Skeletal muscle satellite cell (primary cell): ENCODE data around the gene GAPVD1.
A peak's percentile ranks its signal among the peaks of the same experiment; 100 is the strongest.

Experiments used
- H3K27me3 ChIP-seq: 2 replicates; pipeline ENCODE4 v1.7.0; 2013; ENCODE audit warnings: low read length; ENCODE audit not compliant: control insufficient read depth, insufficient read depth
- H3K36me3 ChIP-seq: 2 replicates; pipeline ENCODE4 v1.7.0; 2013; ENCODE audit warnings: mild to moderate bottlenecking, control low read depth, low read length; ENCODE audit not compliant: insufficient read depth
- H3K4me1 ChIP-seq: 2 replicates; pipeline ENCODE4 v1.7.0; 2013; ENCODE audit warnings: low read length; ENCODE audit not compliant: control insufficient read depth, insufficient read depth
- H3K4me2 ChIP-seq: 2 replicates; pipeline ENCODE4 v1.7.0; 2013; ENCODE audit warnings: mild to moderate bottlenecking, low read length
- H3K4me3 ChIP-seq: 2 replicates; pipeline ENCODE4 v1.7.0; 2013; ENCODE audit warnings: low read length
- H3K9ac ChIP-seq: 2 replicates; pipeline ENCODE4 v1.7.0; 2013; ENCODE audit warnings: mild to moderate bottlenecking, low read depth, low read length, moderate library complexity
- H3K9me3 ChIP-seq: replicated peaks from 2 replicates; pipeline ENCODE4 v1.7.0; 2013; ENCODE audit warnings: mild to moderate bottlenecking, control low read depth, low read length

Gene GAPVD1

GRCh38 chr9:125317704-125318103, 56.1 kb downstream of the GAPVD1 start:
- H3K4me2 ChIP-seq, result no peak overlapping the region
- no peak overlapping the region for H3K4me3 ChIP-seq
- H3K4me1 ChIP-seq, result no peaks in the 10 kb centered on the region
- H3K27me3 ChIP-seq, result no peaks in the 10 kb centered on the region
- H3K9me3 ChIP-seq, result no peaks in the 10 kb centered on the region
- no peak overlapping the region for H3K9ac ChIP-seq
- H3K36me3 ChIP-seq, result peaks cover 47% of the 10 kb centered on the region

GRCh38 chr9:125321496-125321895, 59.9 kb downstream of the GAPVD1 start:
- Histone ChIP-seq H3K4me3 (no peak overlapping the region), H3K4me2 (no peak overlapping the region), H3K9me3 (no peaks in the 10 kb centered on the region), H3K4me1 (no peaks in the 10 kb centered on the region), H3K27me3 (no peaks in the 10 kb centered on the region), H3K36me3 (peaks cover 37% of the 10 kb centered on the region), H3K9ac (no peak overlapping the region)

DNA sequence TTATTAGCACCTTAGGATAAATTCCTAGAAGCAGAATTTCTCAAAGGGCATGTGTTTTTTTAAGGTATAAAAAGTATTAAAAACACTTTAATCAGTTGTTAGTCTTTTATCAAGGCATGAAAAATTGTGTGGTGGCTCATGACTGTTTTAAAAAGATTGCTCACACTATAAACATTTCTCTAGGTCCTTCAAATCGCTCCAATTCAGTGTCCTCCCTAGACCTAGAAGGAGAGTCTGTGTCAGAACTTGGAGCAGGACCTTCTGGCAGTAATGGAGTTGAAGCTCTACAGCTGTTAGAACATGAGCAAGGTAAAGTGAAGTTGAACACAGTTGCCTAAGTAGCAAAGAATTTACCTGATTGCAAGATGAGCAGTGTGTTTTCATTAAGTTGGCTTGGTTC, 62.0 kb downstream of the GAPVD1 start:
- Histone ChIP-seq H3K4me3 (no peak overlapping the region), H3K4me1 (no peaks in the 10 kb centered on the region), H3K4me2 (no peak overlapping the region), H3K9ac (no peak overlapping the region), H3K36me3 (peaks cover 31% of the 10 kb centered on the region), H3K9me3 (no peaks in the 10 kb centered on the region), H3K27me3 (no peaks in the 10 kb centered on the region)

DNA sequence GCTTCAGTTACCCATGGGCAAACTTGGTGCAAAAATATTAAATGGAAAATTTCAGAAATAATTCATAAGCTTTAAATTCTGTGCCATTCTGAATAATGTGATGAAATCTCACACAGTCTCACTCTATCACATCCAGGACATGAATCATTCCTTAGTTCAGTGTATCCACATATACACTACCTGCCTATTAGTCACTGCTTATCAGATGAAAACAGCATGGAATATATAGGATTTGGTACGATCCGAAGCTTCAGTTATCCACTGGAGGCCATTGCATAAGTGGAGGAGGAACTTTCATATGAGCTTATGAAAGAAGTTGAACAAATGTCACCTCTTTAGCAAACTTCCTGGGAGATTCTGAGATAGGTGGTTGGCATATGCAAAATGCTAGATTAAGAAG, 64.2 kb downstream of the GAPVD1 start:
- Histone ChIP-seq H3K27me3 (no peaks in the 10 kb centered on the region), H3K4me3 (no peak overlapping the region), H3K36me3 (peaks cover 41% of the 10 kb centered on the region), H3K9ac (no peak overlapping the region), H3K4me2 (no peak overlapping the region), H3K4me1 (peaks cover 12% of the 10 kb centered on the region), H3K9me3 (no peaks in the 10 kb centered on the region)

DNA sequence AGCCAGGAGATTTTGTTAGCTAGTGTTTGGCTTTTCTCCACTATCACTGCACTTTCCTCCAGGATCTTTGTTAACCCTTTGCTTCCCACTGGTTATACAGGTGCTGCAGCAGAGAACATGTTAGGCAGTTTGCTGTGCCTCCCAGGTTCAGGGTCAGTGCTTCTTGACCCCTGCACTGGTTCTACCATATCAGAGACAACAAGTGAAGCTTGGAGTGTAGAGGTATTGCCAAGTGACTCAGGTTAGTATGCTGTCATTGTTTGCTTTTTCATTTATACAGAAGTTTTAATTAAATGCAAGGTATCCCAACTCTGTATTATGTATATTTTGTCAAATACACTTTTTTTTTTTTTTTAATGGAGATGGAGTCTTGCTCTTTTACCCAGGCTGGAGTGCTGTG, 68.4 kb downstream of the GAPVD1 start:
- Histone ChIP-seq H3K9me3 (no peaks in the 10 kb centered on the region), H3K27me3 (no peaks in the 10 kb centered on the region), H3K9ac (no peak overlapping the region), H3K36me3 (peaks cover 54% of the 10 kb centered on the region), H3K4me1 (peaks cover 12% of the 10 kb centered on the region), H3K4me2 (peak overlapping the region; percentile 46), H3K4me3 (no peak overlapping the region)

- H3K4me3 ChIP-seq, result no peak overlapping the region
- peaks cover 56% of the 10 kb centered on the region for H3K36me3 ChIP-seq
- H3K4me2 ChIP-seq, result no peak overlapping the region
- no peak overlapping the region for H3K9ac ChIP-seq
- H3K27me3 ChIP-seq, result no peaks in the 10 kb centered on the region
- H3K4me1 ChIP-seq, result peaks cover 12% of the 10 kb centered on the region
- H3K9me3 ChIP-seq, result no peaks in the 10 kb centered on the region
These were observed 69.0 kb downstream of the GAPVD1 start for GRCh38 chr9:125330587-125330986.

DNA sequence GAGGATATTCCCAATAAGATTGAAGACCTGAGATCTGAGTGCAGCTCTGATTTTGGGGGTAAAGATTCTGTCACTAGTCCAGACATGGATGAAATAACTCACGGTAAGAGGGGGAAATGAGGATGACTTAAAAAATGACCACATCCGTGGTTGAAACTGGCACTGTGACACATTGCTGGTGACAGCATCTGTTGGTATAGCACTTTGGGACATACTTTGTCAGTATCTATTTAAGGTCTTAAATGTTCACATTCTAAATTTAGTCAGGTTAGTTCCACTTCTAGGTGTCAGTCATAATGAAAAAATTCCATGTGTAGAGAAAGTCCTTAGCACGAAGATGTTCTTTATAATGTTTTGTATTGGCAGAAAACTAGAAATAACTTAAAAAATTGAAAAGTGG, 70.9 kb downstream of the GAPVD1 start:
- Histone ChIP-seq H3K27me3 (no peaks in the 10 kb centered on the region), H3K4me2 (no peak overlapping the region), H3K4me1 (peaks cover 12% of the 10 kb centered on the region), H3K4me3 (no peak overlapping the region), H3K9ac (no peak overlapping the region), H3K36me3 (peaks cover 56% of the 10 kb centered on the region), H3K9me3 (no peaks in the 10 kb centered on the region)

DNA sequence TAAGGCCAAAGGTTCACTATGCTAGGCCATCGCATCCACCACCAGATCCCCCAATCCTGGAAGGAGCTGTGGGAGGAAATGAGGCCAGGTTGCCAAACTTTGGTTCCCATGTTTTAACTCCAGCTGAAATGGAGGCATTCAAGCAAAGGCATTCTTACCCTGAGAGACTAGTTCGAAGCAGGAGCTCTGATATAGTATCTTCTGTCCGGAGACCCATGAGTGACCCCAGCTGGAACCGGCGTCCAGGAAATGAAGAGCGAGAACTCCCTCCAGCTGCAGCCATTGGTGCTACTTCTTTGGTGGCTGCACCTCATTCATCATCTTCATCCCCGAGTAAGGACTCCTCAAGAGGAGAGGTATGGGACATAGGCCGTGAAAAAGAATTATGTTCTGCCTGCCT, 75.6 kb downstream of the GAPVD1 start:
- Histone ChIP-seq H3K4me1 (peaks cover 10% of the 10 kb centered on the region), H3K9ac (no peak overlapping the region), H3K4me2 (no peak overlapping the region), H3K36me3 (peaks cover 57% of the 10 kb centered on the region), H3K27me3 (no peaks in the 10 kb centered on the region), H3K4me3 (no peak overlapping the region), H3K9me3 (no peaks in the 10 kb centered on the region)

- H3K27me3 ChIP-seq, result no peaks in the 10 kb centered on the region
- H3K4me3 ChIP-seq, result no peak overlapping the region
- no peak overlapping the region for H3K4me2 ChIP-seq
- H3K9ac ChIP-seq, result no peak overlapping the region
- peaks cover 52% of the 10 kb centered on the region for H3K36me3 ChIP-seq
- no peaks in the 10 kb centered on the region for H3K9me3 ChIP-seq
- H3K4me1 ChIP-seq, result peaks cover 17% of the 10 kb centered on the region
These were observed 77.3 kb downstream of the GAPVD1 start for GRCh38 chr9:125338929-125339328.

DNA sequence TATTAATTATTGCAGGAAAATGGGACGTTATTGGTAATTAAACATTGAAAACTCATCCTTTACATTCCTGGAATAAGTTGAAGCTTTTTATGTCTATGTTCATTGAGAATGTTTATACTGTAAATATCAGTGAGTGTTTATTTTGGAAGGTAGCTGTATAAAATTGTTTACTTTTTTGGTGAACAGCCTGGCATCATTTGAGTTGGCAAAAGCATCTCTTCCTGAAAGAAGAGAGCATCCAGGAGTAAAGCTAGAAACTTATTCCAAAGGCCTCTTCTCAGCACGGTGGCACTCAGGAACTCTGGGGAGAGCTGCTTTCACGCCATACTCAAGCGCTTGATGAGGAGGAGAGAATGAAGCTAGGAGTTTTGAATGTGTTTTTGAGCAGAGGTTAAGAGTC, 79.9 kb downstream of the GAPVD1 start:
- Histone ChIP-seq H3K4me1 (peaks cover 20% of the 10 kb centered on the region), H3K4me3 (no peak overlapping the region), H3K36me3 (peaks cover 51% of the 10 kb centered on the region), H3K4me2 (no peak overlapping the region), H3K9me3 (no peaks in the 10 kb centered on the region), H3K27me3 (no peaks in the 10 kb centered on the region), H3K9ac (no peak overlapping the region)

- Histone ChIP-seq H3K9me3 (no peaks in the 10 kb centered on the region), H3K4me3 (no peak overlapping the region), H3K4me2 (no peak overlapping the region), H3K9ac (no peak overlapping the region), H3K4me1 (peaks cover 20% of the 10 kb centered on the region), H3K27me3 (no peaks in the 10 kb centered on the region), H3K36me3 (peaks cover 45% of the 10 kb centered on the region)
These were observed 82.1 kb downstream of the GAPVD1 start for GRCh38 chr9:125343518-125344275.

DNA sequence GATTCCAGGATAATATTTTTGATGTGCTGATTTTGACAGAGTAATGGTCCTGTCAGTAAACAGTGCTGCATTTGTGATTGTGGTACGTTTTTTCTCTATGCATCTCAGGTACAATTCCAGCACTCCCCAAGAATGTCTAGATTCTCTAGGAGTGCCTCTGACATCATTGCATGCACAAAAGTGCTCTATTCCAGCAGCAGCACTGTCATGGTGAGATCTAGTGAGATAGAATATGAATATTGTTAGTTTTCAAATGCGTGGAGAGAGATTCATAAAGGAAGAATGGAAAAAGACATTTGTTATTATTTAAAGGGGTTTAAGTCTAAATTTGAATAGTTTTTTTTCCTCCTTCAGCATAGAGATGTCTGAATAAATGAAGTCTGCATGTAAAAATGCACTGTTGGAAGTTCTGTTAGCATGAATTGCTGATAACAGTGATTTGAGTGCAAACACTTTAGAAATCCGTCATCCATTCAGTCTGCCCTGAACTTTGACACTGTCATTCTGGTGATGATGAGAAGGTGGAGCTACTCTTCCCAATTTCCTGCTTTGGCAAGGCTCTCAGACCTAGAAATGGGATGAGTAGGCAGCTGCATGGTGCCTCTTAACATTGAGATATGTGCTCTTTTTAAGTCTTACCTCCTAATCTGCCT, 84.6 kb downstream of the GAPVD1 start:
- H3K27me3 ChIP-seq, result no peaks in the 10 kb centered on the region
- H3K4me3 ChIP-seq, result no peak overlapping the region
- no peak overlapping the region for H3K9ac ChIP-seq
- H3K36me3 ChIP-seq, result peaks cover 60% of the 10 kb centered on the region
- H3K4me2 ChIP-seq, result no peak overlapping the region
- peaks cover 18% of the 10 kb centered on the region for H3K4me1 ChIP-seq
- H3K9me3 ChIP-seq, result no peaks in the 10 kb centered on the region
